ENCODE measurements around the gene PPARGC1A. TPM values are rescaled to one million over a fixed set of nuclear protein-coding genes. Genes with fewer than 3 reads are reported as not detected.

PPARGC1A gene
- total and polyA plus RNA-seq, 2 experiments from 2014 or later, result 0.76 to 3.3 TPM

DNA sequence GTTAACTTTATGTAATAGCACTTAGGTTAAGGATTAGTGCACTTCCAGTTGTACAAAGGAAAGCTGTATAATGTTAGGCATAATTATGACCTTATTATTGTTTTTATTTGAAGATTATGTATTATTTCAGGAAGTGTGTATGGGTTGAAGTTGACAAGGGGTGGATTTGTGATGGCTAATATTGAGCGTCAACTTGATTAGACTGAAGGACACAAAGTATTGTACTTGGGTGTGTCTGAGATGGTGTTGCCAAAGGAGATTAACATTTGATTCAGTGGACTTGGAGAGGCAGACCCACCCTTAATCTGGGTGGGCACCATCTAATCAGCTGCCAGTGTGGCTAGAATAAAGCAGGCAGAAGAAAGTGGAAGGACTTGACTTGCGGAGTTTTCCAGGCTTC, 127.3 kb downstream of the PPARGC1A start:
- TF ChIP-seq POLR2AphosphoS5 (IDR thresholded peaks at IDR 0.05; ENCODE audit: low read depth), result no peak
- no peak for TF ChIP-seq CREB1 (CRISPR knock-in tag; IDR thresholded peaks at IDR 0.05; ENCODE audit: low read depth)
- TF ChIP-seq ZNF462 (CRISPR knock-in tag; IDR thresholded peaks at IDR 0.05), result no peak
- TF ChIP-seq, protein P1, sequence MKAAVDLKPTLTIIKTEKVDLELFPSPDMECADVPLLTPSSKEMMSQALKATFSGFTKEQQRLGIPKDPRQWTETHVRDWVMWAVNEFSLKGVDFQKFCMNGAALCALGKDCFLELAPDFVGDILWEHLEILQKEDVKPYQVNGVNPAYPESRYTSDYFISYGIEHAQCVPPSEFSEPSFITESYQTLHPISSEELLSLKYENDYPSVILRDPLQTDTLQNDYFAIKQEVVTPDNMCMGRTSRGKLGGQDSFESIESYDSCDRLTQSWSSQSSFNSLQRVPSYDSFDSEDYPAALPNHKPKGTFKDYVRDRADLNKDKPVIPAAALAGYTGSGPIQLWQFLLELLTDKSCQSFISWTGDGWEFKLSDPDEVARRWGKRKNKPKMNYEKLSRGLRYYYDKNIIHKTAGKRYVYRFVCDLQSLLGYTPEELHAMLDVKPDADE (IDR thresholded peaks at IDR 0.05), result no peak
- TF ChIP-seq ZNF331 (CRISPR knock-in tag; IDR thresholded peaks at IDR 0.05; ENCODE audit: low read depth), result no peak
- TF ChIP-seq ZNF114 (CRISPR knock-in tag; IDR thresholded peaks at IDR 0.05), result no peak
- no peak for TF ChIP-seq EZH2phosphoT487 (IDR thresholded peaks at IDR 0.05; ENCODE audit: unreplicated experiment)
- no peak for TF ChIP-seq CTCF (conservative IDR thresholded peaks at IDR 0.05; ENCODE audit: low read depth in 2 of 2)
- no peak for TF ChIP-seq EZH2 (IDR thresholded peaks at IDR 0.05; ENCODE audit: low read depth, unreplicated experiment)
- TF ChIP-seq STAT1 (IDR thresholded peaks at IDR 0.05; ENCODE audit: unreplicated experiment), result no peak
- no peak for TF ChIP-seq REST (IDR thresholded peaks at IDR 0.05; ENCODE audit: unreplicated experiment)
- TF ChIP-seq NANOG (IDR thresholded peaks at IDR 0.05; ENCODE audit: borderline replicate concordance), result no peak
- no peak for TF ChIP-seq JUNB (IDR thresholded peaks at IDR 0.05; ENCODE audit: unreplicated experiment)
- Histone ChIP-seq H3K27me3 (ENCODE audit: insufficient read depth) (no peaks in the 10 kb centered on the region), H4K20me1 (replicated peaks; ENCODE audit: insufficient read depth) (no peaks in the 10 kb centered on the region), H3K36me3 (ENCODE audit: insufficient read depth) (no peaks in the 10 kb centered on the region), H3K4me3 (no peak overlapping the region), H3F3A (replicated peaks; ENCODE audit: low read depth) (no peaks in the 10 kb centered on the region), H2AFZ (no peak overlapping the region), H3K79me2 (replicated peaks; ENCODE audit: insufficient read depth) (no peaks in the 10 kb centered on the region), H3K4me1 (ENCODE audit: insufficient read depth) (no peaks in the 10 kb centered on the region), H3K9me2 (ENCODE audit: insufficient read depth) (peaks cover 17% of the 10 kb centered on the region; the same call in 1 of the 2 replicates), H3K27ac (ENCODE audit: low read depth) (no peak overlapping the region), H3K4me2 (no peak overlapping the region)
- Mint-ChIP-seq H3K4me1 (peaks cover 2% of the 10 kb centered on the region; the same call in 2 of the 3 replicates), H3K9me3 (no peaks in the 10 kb centered on the region), H3K36me3 (ENCODE audit: low read depth) (no peaks in the 10 kb centered on the region), H3K27me3 (ENCODE audit: insufficient read depth, low read depth, poor library complexity) (no peaks in the 10 kb centered on the region), H3K27ac (no peak overlapping the region), H3K4me3 (no peak overlapping the region)
- DNase-seq (ENCODE audit: low spot score) (no peak), ATAC-seq (no peak)
